H1 (cell line): ENCODE data around the gene CDH22. TPM values are rescaled to one million over a fixed set of nuclear protein-coding genes. Genes with fewer than 3 reads are reported as not detected.

ENCODE experiments used
- CTCF ChIA-PET: fragments of 300-600 bp; sonication (Branson Sonifier 250); formaldehyde crosslinking; loops from one replicate; lab custom pipeline; 2021; ENCODE audit not compliant: partially characterized antibody; lab: Charles Lee
- POLR2A ChIA-PET: fragments of 300-600 bp; sonication (Branson Sonifier 250); formaldehyde crosslinking; loops from one replicate; lab custom pipeline; 2021; ENCODE audit warnings: inconsistent platforms; ENCODE audit not compliant: partially characterized antibody; lab: Charles Lee
- DNase-seq, 2 experiments: peaks; one replicate each; pipeline versions ENCODE4 v3.0.0 to v3.0.0-alpha.2; 2010 to 2022; ENCODE audit warnings: low spot score in 2 of 2, low read depth in 1 of 2, mixed read lengths in 1 of 2
- FAIRE-seq: peaks from 2 replicates; lab custom pipeline; 2011; peaks lifted over from hg19 to GRCh38; lab: Jason Lieb, UNC
- H2AFZ ChIP-seq: 2 replicates; pipeline ENCODE4 v1.8.1; 2012; ENCODE audit warnings: low read length, inconsistent platforms
- H2AK5ac ChIP-seq: 2 replicates; pipeline ENCODE4 v1.6.1; 2013; ENCODE audit warnings: low read depth, low read length
- H2BK120ac ChIP-seq: replicated peaks from 2 replicates; pipeline ENCODE3; 2013; ENCODE audit warnings: low read depth, low read length, inconsistent platforms
- H2BK12ac ChIP-seq: 2 replicates; pipeline ENCODE4 v1.6.1; 2013; ENCODE audit warnings: low read depth, low read length
- H2BK15ac ChIP-seq: 2 replicates; pipeline ENCODE4 v1.6.1; 2013; ENCODE audit warnings: low read length
- H2BK20ac ChIP-seq: 2 replicates; pipeline ENCODE4 v1.6.1; 2013; ENCODE audit warnings: low read length
- H2BK5ac ChIP-seq: 2 replicates; pipeline ENCODE4 v1.6.1; 2013; ENCODE audit warnings: low read depth, low read length
- H3K14ac ChIP-seq: 2 replicates; pipeline ENCODE4 v1.6.1; 2013; ENCODE audit warnings: inconsistent platforms; ENCODE audit not compliant: insufficient read length
- H3K18ac ChIP-seq: 2 replicates; pipeline ENCODE4 v1.6.1; 2013; ENCODE audit warnings: low read length; ENCODE audit errors: extremely low read depth
- H3K23ac ChIP-seq: 2 replicates; pipeline ENCODE4 v1.6.1; 2013; ENCODE audit warnings: inconsistent platforms; ENCODE audit not compliant: insufficient read length
- H3K23me2 ChIP-seq: 2 replicates; pipeline ENCODE4 v1.6.1; 2013; ENCODE audit warnings: low read depth, low read length
- H3K27ac ChIP-seq: 2 replicates; pipeline ENCODE4 v1.6.1; 2011; ENCODE audit warnings: low read depth, low read length, inconsistent platforms
- H3K27me3 ChIP-seq, 4 experiments: replicated peaks in 1 of 4; 1 replicate in 1 of 4; 2 replicates in 3 of 4; pipeline versions ENCODE4 v1.6.1 to v1.8.1; 2011 to 2013; ENCODE audit warnings: low read length in 3 of 4, mild to moderate bottlenecking in 3 of 4, inconsistent platforms in 2 of 4, mixed read lengths in 2 of 4, moderate library complexity in 1 of 4; ENCODE audit not compliant: control insufficient read depth in 3 of 4, insufficient read depth in 3 of 4; ENCODE audit errors: extremely low read depth in 1 of 4
- H3K36me3 ChIP-seq, 4 experiments: 2 replicates each; pipeline versions ENCODE4 v1.6.1 to v1.8.1; 2011 to 2013; ENCODE audit warnings: mild to moderate bottlenecking in 4 of 4, low read length in 3 of 4, moderate library complexity in 2 of 4, control low read depth in 1 of 4, inconsistent platforms in 1 of 4; ENCODE audit not compliant: insufficient read depth in 4 of 4, control insufficient read depth in 2 of 4
- H3K4ac ChIP-seq: replicated peaks from 2 replicates; pipeline ENCODE3; 2013; ENCODE audit warnings: low read length, low read depth, mixed read lengths, inconsistent platforms; ENCODE audit not compliant: insufficient read length
- H3K4me1 ChIP-seq, 4 experiments: replicated peaks in 1 of 4; 1 replicate in 1 of 4; 2 replicates in 3 of 4; pipeline versions ENCODE4 v1.6.1 to v1.8.1; 2011 to 2013; ENCODE audit warnings: low read length in 3 of 4, inconsistent platforms in 2 of 4, mixed read lengths in 1 of 4; ENCODE audit not compliant: insufficient read depth in 4 of 4, control insufficient read depth in 3 of 4
- H3K4me2 ChIP-seq, 2 experiments: 2 replicates each; pipeline versions ENCODE4 v1.6.1 to v1.8.1; 2011 to 2013; ENCODE audit warnings: low read depth in 2 of 2, low read length in 2 of 2, control low read depth in 1 of 2, inconsistent platforms in 1 of 2, mild to moderate bottlenecking in 1 of 2; ENCODE audit not compliant: insufficient read depth in 1 of 2
- H3K4me3 ChIP-seq, 4 experiments: fragments of 200-600, 300-600 bp in 1 of 4; sonication (generic), shearing (Covaris generic), sonication (Bioruptor Twin) in 1 of 4; 2 replicates each; pipeline versions ENCODE4 v1.5.1 to v1.8.1; 2011 to 2016; ENCODE audit warnings: low read length in 4 of 4, low read depth in 3 of 4, control low read depth in 2 of 4, inconsistent platforms in 2 of 4, mild to moderate bottlenecking in 2 of 4, mixed read lengths in 1 of 4, moderate library complexity in 1 of 4; ENCODE audit not compliant: insufficient read depth in 2 of 4; ENCODE audit errors: extremely low read depth in 1 of 4
- H3K56ac ChIP-seq: replicated peaks from 2 replicates; pipeline ENCODE3; 2013; ENCODE audit warnings: low read depth, mild to moderate bottlenecking, mixed read lengths, low read length, inconsistent platforms; ENCODE audit not compliant: insufficient read length
- H3K79me1 ChIP-seq: 2 replicates; pipeline ENCODE4 v1.6.1; 2013; ENCODE audit warnings: low read depth, low read length, control low read depth
- H3K79me2 ChIP-seq, 2 experiments: 2 replicates each; pipeline versions ENCODE4 v1.6.1 to v1.8.1; 2012 to 2013; ENCODE audit warnings: low read length in 2 of 2, mild to moderate bottlenecking in 2 of 2, inconsistent platforms in 1 of 2; ENCODE audit not compliant: insufficient read depth in 2 of 2, control insufficient read depth in 1 of 2
- H3K9ac ChIP-seq, 4 experiments: replicated peaks in 1 of 4; 1 replicate in 1 of 4; 2 replicates in 3 of 4; pipeline versions ENCODE4 v1.6.1 to v1.8.1; 2011 to 2013; ENCODE audit warnings: low read depth in 3 of 4, low read length in 3 of 4, control low read depth in 2 of 4, mild to moderate bottlenecking in 2 of 4, moderate library complexity in 2 of 4, inconsistent platforms in 1 of 4; ENCODE audit errors: extremely low read depth in 1 of 4
- H3K9me3 ChIP-seq, 2 experiments: 2 replicates each; pipeline versions ENCODE4 v1.6.1 to v1.8.1; 2012 to 2013; ENCODE audit warnings: mild to moderate bottlenecking in 2 of 2, moderate library complexity in 2 of 2, control low read depth in 1 of 2, inconsistent platforms in 1 of 2, low read depth in 1 of 2, low read length in 1 of 2, mixed read lengths in 1 of 2; ENCODE audit not compliant: insufficient read depth in 2 of 2
- H4K20me1 ChIP-seq, 2 experiments: replicated peaks in 1 of 2; 2 replicates each; pipeline versions ENCODE3 to v1.8.1; 2011 to 2013; ENCODE audit warnings: inconsistent platforms in 2 of 2, low read length in 2 of 2, mild to moderate bottlenecking in 1 of 2; ENCODE audit not compliant: insufficient read depth in 2 of 2, control insufficient read depth in 1 of 2
- H4K5ac ChIP-seq: 2 replicates; pipeline ENCODE4 v1.6.1; 2013; ENCODE audit warnings: low read length, low read depth, mixed read lengths, inconsistent platforms; ENCODE audit not compliant: insufficient read length
- H4K8ac ChIP-seq: 2 replicates; pipeline ENCODE4 v1.8.0; 2013; ENCODE audit warnings: mild to moderate bottlenecking, moderate library complexity, low read length, inconsistent platforms; ENCODE audit not compliant: insufficient read depth; ENCODE audit errors: extremely low read depth
- H4K91ac ChIP-seq: replicated peaks from 2 replicates; pipeline ENCODE3; 2013; ENCODE audit warnings: low read length, mixed read lengths, inconsistent platforms; ENCODE audit not compliant: insufficient read length
- CBX5 ChIP-seq: fragments of 300-800, 300-1000 bp; sonication (generic); IDR thresholded peaks from 2 replicates; pipeline ENCODE4 v1.7.1; 2016; ENCODE audit warnings: antibody characterized with exemption, low read length, low read depth
- CTBP2 ChIP-seq: IDR thresholded peaks from 2 replicates; pipeline ENCODE4 v1.7.0; 2011; ENCODE audit warnings: borderline replicate concordance, mild to moderate bottlenecking, moderate library complexity, mixed read lengths, low read length; ENCODE audit not compliant: insufficient read depth, insufficient read length
- GTF2F1 ChIP-seq: IDR thresholded peaks from 2 replicates; pipeline ENCODE4 v1.6.1; 2012; ENCODE audit warnings: low read depth, low read length, improper control_type of control experiment, borderline replicate concordance
- HDAC6 ChIP-seq: IDR thresholded peaks from one replicate; pipeline ENCODE4 v1.7.1; 2012; ENCODE audit warnings: low read depth, mild to moderate bottlenecking, inconsistent platforms, low read length, moderate library complexity
- JUND ChIP-seq: IDR thresholded peaks from 2 replicates; pipeline ENCODE4 v1.6.1; 2011; ENCODE audit warnings: mild to moderate bottlenecking, improper control_type of control experiment, low read length
- KDM5A ChIP-seq: fragments of 200-600 bp; IDR thresholded peaks from 2 replicates; pipeline ENCODE4 v1.7.1; 2012; ENCODE audit warnings: mild to moderate bottlenecking, low read length, inconsistent platforms, mixed read lengths
- MAX ChIP-seq: IDR thresholded peaks from 2 replicates; pipeline ENCODE4 v1.6.1; 2012; ENCODE audit warnings: inconsistent platforms
- RXRA ChIP-seq: IDR thresholded peaks from 2 replicates; pipeline ENCODE4 v1.6.1; 2011; ENCODE audit warnings: low read depth, mild to moderate bottlenecking, low read length, moderate library complexity; ENCODE audit not compliant: insufficient read depth
- SIX5 ChIP-seq: IDR thresholded peaks from 2 replicates; pipeline ENCODE4 v1.6.1; 2011; ENCODE audit warnings: mild to moderate bottlenecking, low read depth, low read length
- SP1 ChIP-seq: IDR thresholded peaks from 2 replicates; pipeline ENCODE4 v1.6.1; 2011; ENCODE audit warnings: low read depth, low read length
- SP2 ChIP-seq: IDR thresholded peaks from 2 replicates; pipeline ENCODE4 v1.6.1; 2012; ENCODE audit warnings: mild to moderate bottlenecking, low read length, inconsistent platforms
- ZNF274 ChIP-seq: IDR thresholded peaks from 2 replicates; pipeline ENCODE4 v1.7.0; 2012; ENCODE audit warnings: low read length, borderline replicate concordance; ENCODE audit errors: extremely low read depth
- WGBS, 2 experiments: shearing (Covaris generic) in 1 of 2; methylation state at CpG; one replicate each; pipeline versions ENCODE4 v1.1.6 to v1.1.7; 2013 to 2015; ENCODE audit warnings: low lambda C conversion rate in 2 of 2, mixed read lengths in 2 of 2, inconsistent platforms in 1 of 2, low coverage in 1 of 2, missing lambda C conversion rate in 1 of 2; ENCODE audit not compliant: insufficient replicate concordance in 2 of 2, insufficient coverage in 1 of 2, insufficient read length in 1 of 2; ENCODE audit errors: extremely low coverage in 1 of 2, missing lambda C conversion rate in 1 of 2; 5-methylcytosine and 5-hydroxymethylcytosine counted together
- polyA plus RNA-seq, 7 experiments: library from polyadenylated mRNA; depleted of rRNA in 3 of 7; stranded (reverse) in 5 of 7; unstranded in 2 of 7; fragments of >200 nt in 5 of 7; fragments of 200-250 nt in 2 of 7; gene quantifications; 1 replicate in 5 of 7; 2 replicates in 1 of 7; 4 replicates in 1 of 7; pipeline versions ENCODE4 v1.2.1 to v1.2.3, GENCODE V29; 2011 to 2013; ENCODE audit warnings: missing spikeins in 2 of 7, mixed read lengths in 2 of 7
- total RNA-seq: library from RNA; stranded (reverse); fragmentation: NEBNext Ultra II Directional; extraction: Animal tissue kit (Norgen Biotek cat#: 25700); gene quantifications from 2 replicates; pipeline ENCODE4 v1.2.1, GENCODE V29; 2021

The CDH22 gene
- total and polyA plus RNA-seq, 2 of the 8 experiments (the other 6 are each of a cell fraction or from before 2014, with no cell fraction given) = 0.35 to 0.39 TPM

GRCh38 chr20:46307139-46307998 is 929 bp downstream of the CDH22 start:
- Histone ChIP-seq H3K23me2 (peaks cover 13% of the 10 kb centered on the region; the same call in 1 of the 2 replicates), H3K4me1 (peaks cover 0 to 7% (median 5%) of the 10 kb centered on the region in 4 experiments; a peak in 5 of 7 replicates), H2BK20ac (no peak overlapping the region), H3K9me3 (no peaks in the 10 kb centered on the region), H4K91ac (no peak overlapping the region), H3K4ac (no peak overlapping the region), H3K36me3 (peaks cover 0 to 4% (median 0%) of the 10 kb centered on the region in 4 experiments; a peak in 1 of 8 replicates), H4K5ac (no peak overlapping the region), H4K8ac (no peak overlapping the region), H3K27ac (no peak overlapping the region), H2BK12ac (no peak overlapping the region), H2AFZ (no peak overlapping the region; the same call in 1 of the 2 replicates), H3K9ac (no peak overlapping the region), H3K23ac (no peak overlapping the region), H2AK5ac (no peak overlapping the region), H3K18ac (no peak overlapping the region; the same call in 1 of the 2 replicates), H2BK120ac (no peak overlapping the region), H3K14ac (no peak overlapping the region), H2BK5ac (no peak overlapping the region), H3K4me3 (peak overlapping the region; percentile 48 to 75 (median 55)), H3K27me3 (peaks cover 44 to 73% (median 67%) of the 10 kb centered on the region in 4 experiments), H3K79me2 (no peaks in the 10 kb centered on the region), H3K4me2 (peak overlapping the region; percentile 66 to 86), H3K79me1 (no peaks in the 10 kb centered on the region), H3K56ac (no peak overlapping the region), H4K20me1 (peaks cover 2 to 9% of the 10 kb centered on the region in 2 experiments), H2BK15ac (no peak overlapping the region)
- DNase-seq (peak; percentile 49 to 89), FAIRE-seq (no peak)
- WGBS, 2 experiments = 4% methylated on average over 39 of the region's 90 CpGs; no CpG with 5 or more reads in 1 of the 2 experiments
- POLR2A ChIA-PET = interaction anchor here (0.8 to 3.1 kb wide), 7 partner anchors 8 to 169 kb away, joined by 3 to 11 read pairs (median 3); no protein-coding TSS in a partner anchor
- CTCF ChIA-PET = interaction anchor here (0.5 to 6.5 kb wide), 50 partner anchors 9 to 342 kb away, joined by 3 to 76 read pairs (median 4); partner anchors contain the start of gene ELMO2
- TF ChIP-seq CTBP2 = no peak
- no peak for TF ChIP-seq CBX5
- no peak for TF ChIP-seq SIX5
- no peak for TF ChIP-seq SP2
- TF ChIP-seq SP1 = no peak
- TF ChIP-seq ZNF274 = no peak
- no peak for TF ChIP-seq GTF2F1
- TF ChIP-seq JUND = no peak
- no peak for TF ChIP-seq RXRA
- TF ChIP-seq MAX = no peak
- no peak for TF ChIP-seq HDAC6
- no peak for TF ChIP-seq KDM5A
